Left renal cortex interstitium (tissue), 4 donors: Measurements from ENCODE around the gene RBM39. TPM values are rescaled to one million over a fixed set of nuclear protein-coding genes. Genes with fewer than 3 reads are reported as not detected.
"Not testable (repeated sequence)": the region's sequence is repeated elsewhere in the genome, so short reads cannot be mapped to it uniquely, and the experiment has no call there.

ENCODE experiments used
- DNase-seq, 4 donors: peaks; one replicate each; pipeline ENCODE4 v3.0.0-alpha.2; 2013; ENCODE audit warnings: low read depth in 4 of 4, low spot score in 2 of 4, missing footprints in 1 of 4
- polyA plus RNA-seq, 4 donors: library from polyadenylated mRNA; unstranded; fragments of 120-200 nt; gene quantifications; one replicate each; pipeline ENCODE4 v1.2.1, GENCODE V29; 2013; ENCODE audit not compliant: insufficient read length in 4 of 4

RBM39 gene
- polyA plus RNA-seq, 4 donors: 488 to 707 (median 633) TPM

DNA sequence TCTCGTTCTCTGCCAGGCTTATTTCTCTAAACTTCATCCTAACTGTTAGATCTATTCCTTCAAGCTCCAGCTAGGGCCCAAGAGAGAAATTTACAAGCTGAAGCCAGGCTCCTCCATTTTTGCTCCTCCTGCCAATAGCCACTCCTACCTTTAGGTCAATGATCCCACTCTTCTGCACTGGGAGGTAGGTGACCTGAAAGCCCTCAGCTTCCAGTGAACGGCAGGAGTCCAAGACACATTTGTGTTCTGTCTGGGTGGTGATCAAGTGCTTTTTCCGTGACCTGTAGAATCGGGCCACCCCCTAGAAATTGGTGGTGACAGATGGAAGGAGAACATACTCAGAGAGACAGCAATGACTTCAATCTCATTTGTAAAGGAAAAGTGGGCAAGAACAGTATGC is 51.8 kb downstream of the RBM39 start:
- DNase-seq: no peak

GRCh38 chr20:35686872-35687271 is 55.2 kb downstream of the RBM39 start:
- not testable (repeated sequence) for DNase-seq

DNA sequence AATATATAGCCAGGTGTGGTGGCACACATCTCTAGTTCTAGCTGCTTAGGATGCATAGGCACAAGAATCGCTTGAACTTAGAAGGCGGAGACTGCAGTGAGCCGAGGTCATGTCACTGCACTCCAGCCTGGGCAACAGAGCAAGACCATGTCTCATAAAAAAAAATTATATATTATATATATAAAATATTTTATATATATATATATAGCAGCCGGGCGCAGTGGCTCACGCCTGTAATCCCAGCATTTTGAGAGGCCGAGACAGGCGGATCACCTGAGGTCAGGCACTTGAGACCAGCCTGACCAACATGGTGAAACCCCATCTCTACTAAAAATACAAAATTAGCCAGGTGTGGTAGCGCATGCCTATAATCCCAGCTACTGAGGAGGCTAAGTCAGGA is 56.7 kb downstream of the RBM39 start:
- not testable (repeated sequence) for DNase-seq

DNA sequence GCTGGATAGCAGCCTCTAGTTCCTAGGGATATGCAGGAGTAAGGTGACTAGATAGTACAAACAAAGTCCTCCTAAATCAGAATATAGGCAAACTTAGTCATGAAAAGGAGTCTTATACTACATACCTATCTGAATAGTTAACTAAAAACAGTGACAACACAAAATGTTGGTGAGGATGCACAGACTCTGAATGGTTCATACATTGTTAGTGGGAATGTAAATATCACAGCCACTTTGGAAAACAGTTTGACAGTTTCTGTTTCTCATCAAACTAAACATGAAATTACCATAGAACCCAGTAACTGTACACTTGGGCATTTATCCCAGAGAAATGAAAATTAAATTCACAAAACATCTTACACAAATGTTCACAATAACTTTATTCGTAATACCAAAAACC is 60.1 kb downstream of the RBM39 start:
- no peak for DNase-seq

DNA sequence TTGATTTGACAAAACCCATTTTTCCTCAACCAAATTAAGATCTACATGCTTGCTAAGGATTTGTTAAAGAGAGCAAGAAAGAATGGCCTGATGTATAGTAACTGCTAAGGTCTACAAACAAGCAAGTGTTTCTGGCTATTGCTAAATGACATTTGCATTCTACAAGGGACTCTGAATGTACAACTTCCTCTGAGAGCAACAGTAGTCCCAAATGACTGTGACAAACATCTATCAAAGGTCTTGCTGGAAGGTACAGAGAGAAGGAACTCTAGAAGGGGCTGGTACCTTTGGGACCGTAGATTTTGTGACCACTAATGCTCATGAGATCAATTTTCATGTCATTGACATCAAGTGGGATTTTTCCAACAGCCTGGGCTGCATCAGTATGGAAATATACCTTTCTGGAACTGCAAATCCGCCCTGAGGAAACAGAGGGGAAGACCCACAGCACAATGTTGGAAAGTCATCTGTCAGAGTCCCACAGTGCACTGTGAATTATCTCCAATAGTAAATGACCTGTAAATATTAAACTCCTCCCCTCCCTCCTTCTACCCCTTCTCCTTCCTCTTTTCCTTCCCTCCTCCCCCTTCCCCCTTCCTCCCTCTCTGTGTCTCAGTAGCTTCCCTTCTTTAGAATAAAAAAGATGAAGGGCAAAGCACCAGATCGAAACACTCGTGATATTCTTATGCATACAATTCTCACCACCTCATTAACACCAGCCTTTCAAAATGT is 61.4 kb downstream of the RBM39 start:
- DNase-seq: no peak

- no peak for DNase-seq
Observed at GRCh38 chr20:35674921-35675320, 67.1 kb downstream of the RBM39 start.

DNA sequence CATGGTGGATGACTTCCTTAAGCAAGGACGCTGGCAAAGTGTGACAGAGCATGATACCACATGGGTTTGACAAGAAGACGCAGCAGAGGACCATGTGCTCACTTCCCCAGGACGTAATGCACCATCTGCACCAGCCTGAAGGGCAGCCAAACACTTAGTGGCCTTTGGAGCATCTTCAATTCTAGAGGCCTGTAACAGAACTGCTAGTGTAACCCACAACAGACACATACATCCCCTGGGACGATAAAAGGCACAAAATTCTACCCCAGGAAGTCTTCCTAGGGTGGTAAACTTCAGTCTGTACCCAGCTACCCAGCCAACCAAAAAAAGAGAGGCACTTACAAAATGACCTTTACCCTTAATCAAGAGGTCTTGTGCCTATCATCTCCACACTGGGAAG is 68.2 kb downstream of the RBM39 start:
- no peak for DNase-seq

- no peak for DNase-seq
Observed at GRCh38 chr20:35669681-35670080, 72.4 kb downstream of the RBM39 start.

- DNase-seq: no peak
Observed at GRCh38 chr20:35669221-35669620, 72.8 kb downstream of the RBM39 start.

DNA sequence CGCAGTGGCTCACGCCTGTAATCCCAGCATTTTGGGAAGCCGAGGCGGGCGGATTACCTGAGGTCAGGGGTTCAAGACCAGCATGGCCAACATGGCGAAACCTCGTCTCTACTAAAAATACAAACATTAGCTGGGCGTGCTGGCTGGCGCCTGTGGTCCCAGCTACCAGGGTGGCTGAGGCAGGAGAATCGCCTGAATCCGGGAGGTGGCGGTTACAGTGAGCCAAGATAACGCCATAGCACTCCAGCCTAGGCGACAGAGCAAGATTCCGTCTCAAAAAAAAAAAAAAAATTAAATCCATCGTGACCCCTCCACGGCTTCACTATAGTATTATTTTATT is 76.1 kb downstream of the RBM39 start:
- no peak for DNase-seq

DNA sequence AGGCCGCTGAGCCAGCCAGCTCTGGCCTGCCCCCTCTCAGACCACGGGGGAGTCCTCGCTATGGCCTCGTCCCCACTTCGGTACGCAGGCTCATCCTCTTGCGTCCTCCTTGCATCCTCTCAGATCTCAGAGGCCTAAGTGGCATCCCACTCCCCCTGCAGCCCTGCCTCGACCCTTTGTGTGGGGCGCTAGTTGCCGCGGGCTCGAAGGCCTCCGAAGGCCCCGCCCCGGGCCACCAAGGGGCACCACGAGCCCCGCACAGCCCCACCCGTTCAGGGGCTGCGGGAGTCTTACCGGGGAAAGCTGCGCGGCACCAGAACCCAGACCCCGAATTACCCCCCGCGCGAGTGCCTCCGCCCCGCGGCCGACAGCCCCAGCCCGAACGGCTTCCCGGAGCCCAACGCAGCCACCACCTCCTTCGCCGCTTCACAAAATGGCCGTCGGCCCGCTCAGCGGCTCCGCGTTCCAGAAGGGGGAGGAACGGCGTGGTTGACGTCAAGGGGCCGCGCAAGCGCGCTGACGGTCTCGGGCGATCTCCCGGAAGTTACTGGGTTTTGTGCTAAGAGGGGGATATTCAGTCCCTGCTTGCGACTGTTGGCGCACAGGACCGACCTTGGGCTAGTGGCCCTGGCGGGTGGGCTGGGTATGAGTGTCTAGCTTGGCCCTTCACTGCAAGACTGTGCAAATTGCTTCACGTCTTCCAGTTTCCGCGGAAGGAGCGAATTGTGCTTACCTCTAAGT is 77.4 kb downstream of the RBM39 start, which contains the start of the genes CPNE1 and RBM12:
TSS of gene CPNE1 (minus strand) at position 435 of the 741 bp plus-strand sequence. CDS start 31,977 bp downstream, outside the sequence.
TSS of gene RBM12 (minus strand) at position 435 of the 741 bp plus-strand sequence. CDS start 9,578 bp downstream, outside the sequence.
- peak; percentile 85 to 91 (median 90) for DNase-seq

GRCh38 chr20:35663516-35664465 is 78.3 kb downstream of the RBM39 start:
- DNase-seq: peak; percentile 49 to 84 (median 51)

DNA sequence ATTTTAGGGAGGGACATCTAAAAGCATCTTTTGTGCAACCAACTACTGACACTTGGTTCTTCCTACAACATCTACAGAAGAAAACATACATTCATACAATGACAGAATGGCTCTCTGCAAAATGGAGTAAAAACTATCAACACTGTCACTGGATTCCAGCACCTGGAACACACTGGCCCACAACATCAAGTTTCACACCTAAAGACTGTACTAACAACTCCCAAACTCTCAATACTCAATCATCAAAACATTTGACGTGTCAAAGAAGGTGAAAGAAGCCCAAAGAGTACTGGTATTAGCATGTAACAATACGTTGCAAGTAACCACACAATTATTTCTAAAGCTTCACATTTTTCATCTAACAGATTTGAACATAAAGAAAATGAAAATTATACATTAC is 79.5 kb downstream of the RBM39 start:
- no peak for DNase-seq

DNA sequence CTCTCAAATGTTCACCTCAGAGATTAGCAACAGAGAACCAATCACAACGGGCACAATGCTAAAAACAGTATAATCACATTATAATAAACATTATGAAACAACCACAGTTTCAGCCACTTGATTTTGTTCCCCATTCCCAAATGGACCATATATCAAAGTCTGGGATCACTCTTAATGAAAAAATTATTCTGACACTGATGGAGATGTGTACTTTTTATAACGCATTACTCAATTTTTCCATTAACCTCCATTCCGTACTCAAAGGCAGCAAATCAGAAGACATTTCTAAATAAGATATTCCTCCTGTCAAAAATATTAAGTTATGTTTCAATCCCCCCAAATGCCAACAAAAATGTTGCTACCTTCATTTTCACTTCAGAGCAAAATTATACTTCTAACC is 80.2 kb downstream of the RBM39 start:
- no peak for DNase-seq

DNA sequence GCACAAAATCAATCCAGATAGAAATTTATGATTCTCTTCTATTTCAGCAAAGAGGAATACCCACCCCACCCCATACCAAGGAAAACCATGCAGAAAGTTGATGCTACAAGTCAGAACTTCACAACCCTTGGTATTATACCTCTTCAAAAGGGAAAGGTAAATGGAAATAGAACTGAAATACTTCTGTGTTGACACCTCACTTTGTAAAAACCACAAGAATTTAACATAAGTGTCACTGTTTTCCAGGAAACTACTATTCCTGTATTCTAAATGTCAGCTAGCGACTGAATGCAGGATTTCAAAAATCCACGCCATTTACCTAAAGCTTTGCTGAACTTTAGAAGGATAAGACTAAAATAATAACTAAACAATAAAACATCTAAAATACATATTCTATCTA is 81.0 kb downstream of the RBM39 start:
- DNase-seq: no peak

DNA sequence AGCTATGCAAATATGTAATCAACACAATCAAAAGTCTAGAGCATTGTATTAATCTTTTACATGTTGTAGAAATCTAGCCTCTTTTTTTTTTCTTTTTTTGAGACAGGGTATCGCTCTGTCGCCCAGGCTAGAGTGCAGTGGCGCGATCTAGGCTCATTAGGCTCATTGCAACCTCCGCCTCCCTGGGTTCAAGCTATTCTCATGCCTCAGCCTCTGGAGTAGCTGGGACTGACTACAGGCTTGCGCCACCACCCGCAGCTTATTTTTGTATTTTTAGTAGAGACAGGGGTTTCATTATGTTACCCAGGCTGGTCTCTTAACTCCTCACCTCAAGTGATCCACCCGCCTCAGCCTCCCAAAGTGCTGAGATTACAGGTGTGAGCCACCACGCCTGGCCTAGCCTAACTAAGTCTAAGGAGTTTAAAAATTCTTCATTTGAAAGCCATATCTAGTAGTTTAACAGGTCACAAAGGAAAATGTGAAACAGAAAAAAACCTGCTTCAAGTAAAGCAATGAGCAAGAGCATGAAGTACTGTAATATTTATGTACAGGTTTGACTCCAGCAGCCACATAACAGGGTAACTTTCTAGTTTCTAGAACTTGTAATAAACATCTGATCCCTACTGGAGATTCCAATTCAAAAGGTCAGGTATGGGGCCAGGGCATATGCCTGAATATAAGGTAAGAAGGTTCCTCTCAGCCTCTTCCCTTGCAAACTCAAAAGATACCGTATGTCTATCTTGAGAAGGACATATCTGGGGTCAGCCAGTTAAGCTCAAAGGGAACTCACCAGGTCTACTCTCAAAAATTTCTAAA is 81.7 kb downstream of the RBM39 start:
- DNase-seq: no peak

DNA sequence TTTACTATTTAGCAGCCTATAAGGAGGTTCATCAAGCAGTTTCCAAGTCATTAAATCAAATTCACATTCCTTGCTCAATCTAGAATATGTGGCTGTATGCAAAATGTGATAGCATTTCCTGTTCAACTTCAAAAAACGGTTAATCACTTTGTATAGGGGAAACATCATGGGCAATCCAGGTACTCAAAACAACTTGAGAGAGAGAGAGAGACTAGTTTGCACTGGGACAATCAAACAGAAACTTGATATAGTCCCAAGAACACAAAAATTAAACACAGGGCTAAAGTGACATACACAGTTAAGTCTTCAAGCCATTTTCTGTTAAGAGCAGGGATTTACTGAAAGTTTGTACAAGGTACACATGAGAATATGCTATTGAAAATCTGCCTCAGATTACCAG is 84.8 kb downstream of the RBM39 start:
- no peak for DNase-seq

GRCh38 chr20:35654415-35654814 is 87.6 kb downstream of the RBM39 start:
- DNase-seq: no peak

GRCh38 chr20:35653893-35654292 is 88.2 kb downstream of the RBM39 start:
- no peak for DNase-seq
